GM23248 (cell line): ENCODE measurements around the gene SPOCK2.

ENCODE experiments used
- EZH2 ChIP-seq: fragments of 200-600 bp; sonication (generic); IDR thresholded peaks from 2 replicates; pipeline ENCODE4 v1.6.1; 2018; ENCODE audit warnings: antibody characterized with exemption, mild to moderate bottlenecking; ENCODE audit not compliant: insufficient read depth, poor library complexity, severe bottlenecking
- EZH2phosphoT487 ChIP-seq: fragments of 200-600 bp; sonication (generic); IDR thresholded peaks from 2 replicates; pipeline ENCODE4 v1.6.1; 2018; ENCODE audit warnings: antibody characterized with exemption, moderate library complexity, mild to moderate bottlenecking, low read depth; ENCODE audit not compliant: insufficient read depth

- TF ChIP-seq EZH2phosphoT487 = no peak
- no peak for TF ChIP-seq EZH2
These were observed 28.2 kb downstream of the SPOCK2 start for GRCh38 chr10:72059843-72060822.
